Liver (tissue), 9 donors: ENCODE results near the gene ATXN1. TPM values are rescaled to one million over a fixed set of nuclear protein-coding genes. Genes with fewer than 3 reads are reported as not detected.

ENCODE experiments used
- DNase-seq: peaks from one replicate; pipeline ENCODE4 v3.0.0-alpha.2; 2017; ENCODE audit warnings: low spot score
- H3K27ac ChIP-seq, 2 donors: one replicate each; pipeline ENCODE4 v1.7.0; 2013; ENCODE audit warnings: inconsistent platforms in 2 of 2, low read length in 2 of 2, control low read depth in 1 of 2, low read depth in 1 of 2, mild to moderate bottlenecking in 1 of 2
- H3K27me3 ChIP-seq, 4 donors: one replicate each; pipeline versions ENCODE4 v1.6.1 to v1.7.0; 2013; ENCODE audit warnings: low read length in 3 of 4, inconsistent platforms in 1 of 4, mild to moderate bottlenecking in 1 of 4, moderate library complexity in 1 of 4; ENCODE audit not compliant: control insufficient read depth in 4 of 4, insufficient read depth in 4 of 4
- H3K36me3 ChIP-seq, 4 donors: one replicate each; pipeline versions ENCODE4 v1.6.1 to v1.7.0; 2013; ENCODE audit warnings: low read length in 3 of 4, mild to moderate bottlenecking in 3 of 4, low read depth in 1 of 4, moderate library complexity in 1 of 4; ENCODE audit not compliant: control insufficient read depth in 4 of 4, insufficient read depth in 3 of 4
- H3K4me1 ChIP-seq, 4 donors: one replicate each; pipeline versions ENCODE4 v1.6.1 to v1.7.0; 2013; ENCODE audit warnings: low read length in 3 of 4, mild to moderate bottlenecking in 3 of 4, moderate library complexity in 1 of 4; ENCODE audit not compliant: control insufficient read depth in 4 of 4, insufficient read depth in 4 of 4
- H3K4me3 ChIP-seq, 3 donors: one replicate each; pipeline versions ENCODE4 v1.6.1 to v1.7.0; 2013; ENCODE audit warnings: low read length in 3 of 3, control low read depth in 1 of 3, low read depth in 1 of 3, mild to moderate bottlenecking in 1 of 3
- H3K9ac ChIP-seq, 2 donors: one replicate each; pipeline ENCODE4 v1.7.0; 2013; ENCODE audit warnings: low read length in 2 of 2, mild to moderate bottlenecking in 2 of 2, moderate library complexity in 2 of 2, control low read depth in 1 of 2, low read depth in 1 of 2
- H3K9me3 ChIP-seq, 4 donors: one replicate each; pipeline versions ENCODE4 v1.6.1 to v1.7.0; 2013; ENCODE audit warnings: low read length in 3 of 4; ENCODE audit not compliant: control insufficient read depth in 4 of 4
- EGR1 ChIP-seq, 2 donors: IDR thresholded peaks; 2 replicates each; pipeline ENCODE4 v1.6.1; 2016 to 2018; ENCODE audit warnings: antibody characterized with exemption in 2 of 2, low read depth in 2 of 2
- FOXA1 ChIP-seq: IDR thresholded peaks from 2 replicates; pipeline ENCODE4 v1.6.1; 2016; ENCODE audit warnings: antibody characterized with exemption
- FOXA2 ChIP-seq: IDR thresholded peaks from 2 replicates; pipeline ENCODE4 v1.6.1; 2016; ENCODE audit warnings: antibody characterized with exemption
- GABPA ChIP-seq, 2 donors: IDR thresholded peaks in 1 of 2; conservative IDR thresholded peaks in 1 of 2; 2 replicates each; pipeline ENCODE4 v1.6.1; 2016; ENCODE audit warnings: antibody characterized with exemption in 2 of 2, mild to moderate bottlenecking in 1 of 2, moderate library complexity in 1 of 2
- HNF4A ChIP-seq, 2 donors: conservative IDR thresholded peaks; 2 replicates each; pipeline ENCODE4 v1.6.1; 2016; ENCODE audit warnings: antibody characterized with exemption in 2 of 2, mild to moderate bottlenecking in 2 of 2
- HNF4G ChIP-seq: IDR thresholded peaks from 2 replicates; pipeline ENCODE4 v1.6.1; 2016; ENCODE audit warnings: antibody characterized with exemption
- JUND ChIP-seq, 2 donors: IDR thresholded peaks; 2 replicates each; pipeline ENCODE4 v1.6.1; 2016; ENCODE audit warnings: antibody characterized with exemption in 2 of 2
- NR2F2 ChIP-seq: IDR thresholded peaks from 2 replicates; pipeline ENCODE4 v1.6.1; 2016; ENCODE audit warnings: antibody characterized with exemption
- RAD21 ChIP-seq, 2 donors: IDR thresholded peaks; 2 replicates each; pipeline ENCODE4 v1.6.1; 2016; ENCODE audit warnings: antibody characterized with exemption in 2 of 2, mild to moderate bottlenecking in 2 of 2
- RXRA ChIP-seq, 2 donors: IDR thresholded peaks; 2 replicates each; pipeline ENCODE4 v1.6.1; 2017 to 2018; ENCODE audit warnings: antibody characterized with exemption in 2 of 2, mild to moderate bottlenecking in 1 of 2
- SP1 ChIP-seq: IDR thresholded peaks from 2 replicates; pipeline ENCODE4 v1.6.1; 2018; ENCODE audit warnings: antibody characterized with exemption, mild to moderate bottlenecking
- TAF1 ChIP-seq: conservative IDR thresholded peaks from 2 replicates; pipeline ENCODE4 v1.6.1; 2016; ENCODE audit warnings: antibody characterized with exemption, mild to moderate bottlenecking
- YY1 ChIP-seq: IDR thresholded peaks from 2 replicates; pipeline ENCODE4 v1.6.1; 2016; ENCODE audit warnings: antibody characterized with exemption, mild to moderate bottlenecking
- WGBS: extraction: QIAGEN DNeasy Blood & Tissue Kit; methylation state at CpG from one replicate; pipeline ENCODE4 v1.1.7; 2013; 5-methylcytosine and 5-hydroxymethylcytosine counted together
- polyA plus RNA-seq, 2 donors: library from polyadenylated mRNA; stranded (reverse) in 1 of 2; unstranded in 1 of 2; fragments of 200-250 nt in 1 of 2; fragments of >200 nt in 1 of 2; fragmentation: Nextera tagmentation in 1 of 2; extraction: Ambion mirVana in 1 of 2; gene quantifications; one replicate each; pipeline versions ENCODE4 v1.2.1 to v1.2.3, GENCODE V29; 2013 to 2015
- total RNA-seq, 2 donors: library from RNA; depleted of rRNA; stranded (reverse); fragments of >200 nt; gene quantifications; one replicate each; pipeline ENCODE4 v1.2.3, GENCODE V29; 2014
- TF ChIP-seq, protein P1 (sequence below): IDR thresholded peaks from 2 replicates; pipeline ENCODE4 v1.6.1; 2016; ENCODE audit warnings: antibody characterized with exemption
- TF ChIP-seq, protein P2 (sequence below): IDR thresholded peaks from 2 replicates; pipeline ENCODE4 v1.6.1; 2016; ENCODE audit warnings: antibody characterized with exemption
- TF ChIP-seq, protein P3 (sequence below): IDR thresholded peaks from 2 replicates; pipeline ENCODE4 v1.6.1; 2016; ENCODE audit warnings: antibody characterized with exemption
- TF ChIP-seq, protein P4 (sequence below): fragments of 150-350 bp; IDR thresholded peaks from 2 replicates; pipeline ENCODE4 v1.5.1; 2017; ENCODE audit warnings: improper control_type of control experiment, low read depth, low read length; ENCODE audit not compliant: missing input control
- TF ChIP-seq, protein P5 (sequence below): IDR thresholded peaks from 2 replicates; pipeline ENCODE4 v1.6.1; 2016; ENCODE audit warnings: antibody characterized with exemption, mild to moderate bottlenecking
- donor health status: healthy.
- donor health status: healthy.
- donor health status: healthy.
- donor health status: healthy.
- donor health status: healthy.

ATXN1 gene
- total and polyA plus RNA-seq, 4 donors = 4.3 to 29.7 (median 8.2) TPM

DNA sequence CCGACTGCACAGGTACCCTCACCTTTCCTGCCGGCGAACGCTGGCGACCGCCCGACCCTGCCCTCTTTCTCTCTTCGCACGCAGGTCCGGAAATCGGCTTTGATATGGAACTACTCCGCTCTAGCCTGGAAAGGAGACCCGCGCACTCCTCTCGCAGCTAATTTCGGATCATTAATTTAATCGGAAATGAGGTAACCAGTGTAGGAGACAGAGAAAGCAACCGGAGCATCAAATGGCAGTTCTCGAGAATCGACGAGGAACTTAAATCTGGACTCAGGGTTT lies 949 bp upstream of the ATXN1 start:
- WGBS = under 1% methylated on average over 21 of the region's 21 CpGs
- Histone ChIP-seq H3K4me1 (peaks cover 0 to 34% (median 20%) of the 10 kb centered on the region in 4 donors), H3K36me3 (peaks cover 0 to 4% (median 0%) of the 10 kb centered on the region in 4 donors)

More for the DNA sequence above, 949 bp upstream of the ATXN1 start:
- Histone ChIP-seq H3K9me3 (no peaks in the 10 kb centered on the region), H3K27ac (peak overlapping the region; percentile 91 to 94), H3K27me3 (no peaks in the 10 kb centered on the region), H3K4me3 (peak overlapping the region; percentile 58 to 98 (median 83)), H3K9ac (peak overlapping the region; percentile 71 to 98)
- TF ChIP-seq HNF4G (no peak), JUND (IDR thresholded peaks at IDR 0.05) (no peak), YY1 (no peak), RAD21 (IDR thresholded peaks at IDR 0.05) (no peak), TAF1 (no peak), HNF4A (conservative IDR thresholded peaks at IDR 0.05) (no peak), SP1 (no peak), EGR1 (IDR thresholded peaks at IDR 0.05; ENCODE audit: low read depth in 2 of 2) (no peak), FOXA2 (no peak), GABPA (IDR thresholded peaks at IDR 0.05 in 1 of 2, conservative IDR thresholded peaks at IDR 0.05 in 1 of 2) (no peak), RXRA (IDR thresholded peaks at IDR 0.05) (no peak), NR2F2 (no peak), FOXA1 (no peak)
- TF ChIP-seq, protein P1, sequence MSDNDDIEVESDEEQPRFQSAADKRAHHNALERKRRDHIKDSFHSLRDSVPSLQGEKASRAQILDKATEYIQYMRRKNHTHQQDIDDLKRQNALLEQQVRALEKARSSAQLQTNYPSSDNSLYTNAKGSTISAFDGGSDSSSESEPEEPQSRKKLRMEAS = no peak
- TF ChIP-seq, protein P2, sequence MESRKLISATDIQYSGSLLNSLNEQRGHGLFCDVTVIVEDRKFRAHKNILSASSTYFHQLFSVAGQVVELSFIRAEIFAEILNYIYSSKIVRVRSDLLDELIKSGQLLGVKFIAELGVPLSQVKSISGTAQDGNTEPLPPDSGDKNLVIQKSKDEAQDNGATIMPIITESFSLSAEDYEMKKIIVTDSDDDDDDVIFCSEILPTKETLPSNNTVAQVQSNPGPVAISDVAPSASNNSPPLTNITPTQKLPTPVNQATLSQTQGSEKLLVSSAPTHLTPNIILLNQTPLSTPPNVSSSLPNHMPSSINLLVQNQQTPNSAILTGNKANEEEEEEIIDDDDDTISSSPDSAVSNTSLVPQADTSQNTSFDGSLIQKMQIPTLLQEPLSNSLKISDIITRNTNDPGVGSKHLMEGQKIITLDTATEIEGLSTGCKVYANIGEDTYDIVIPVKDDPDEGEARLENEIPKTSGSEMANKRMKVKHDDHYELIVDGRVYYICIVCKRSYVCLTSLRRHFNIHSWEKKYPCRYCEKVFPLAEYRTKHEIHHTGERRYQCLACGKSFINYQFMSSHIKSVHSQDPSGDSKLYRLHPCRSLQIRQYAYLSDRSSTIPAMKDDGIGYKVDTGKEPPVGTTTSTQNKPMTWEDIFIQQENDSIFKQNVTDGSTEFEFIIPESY = no peak
- TF ChIP-seq, protein P3, sequence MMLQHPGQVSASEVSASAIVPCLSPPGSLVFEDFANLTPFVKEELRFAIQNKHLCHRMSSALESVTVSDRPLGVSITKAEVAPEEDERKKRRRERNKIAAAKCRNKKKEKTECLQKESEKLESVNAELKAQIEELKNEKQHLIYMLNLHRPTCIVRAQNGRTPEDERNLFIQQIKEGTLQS = no peak
- TF ChIP-seq, protein P4, sequence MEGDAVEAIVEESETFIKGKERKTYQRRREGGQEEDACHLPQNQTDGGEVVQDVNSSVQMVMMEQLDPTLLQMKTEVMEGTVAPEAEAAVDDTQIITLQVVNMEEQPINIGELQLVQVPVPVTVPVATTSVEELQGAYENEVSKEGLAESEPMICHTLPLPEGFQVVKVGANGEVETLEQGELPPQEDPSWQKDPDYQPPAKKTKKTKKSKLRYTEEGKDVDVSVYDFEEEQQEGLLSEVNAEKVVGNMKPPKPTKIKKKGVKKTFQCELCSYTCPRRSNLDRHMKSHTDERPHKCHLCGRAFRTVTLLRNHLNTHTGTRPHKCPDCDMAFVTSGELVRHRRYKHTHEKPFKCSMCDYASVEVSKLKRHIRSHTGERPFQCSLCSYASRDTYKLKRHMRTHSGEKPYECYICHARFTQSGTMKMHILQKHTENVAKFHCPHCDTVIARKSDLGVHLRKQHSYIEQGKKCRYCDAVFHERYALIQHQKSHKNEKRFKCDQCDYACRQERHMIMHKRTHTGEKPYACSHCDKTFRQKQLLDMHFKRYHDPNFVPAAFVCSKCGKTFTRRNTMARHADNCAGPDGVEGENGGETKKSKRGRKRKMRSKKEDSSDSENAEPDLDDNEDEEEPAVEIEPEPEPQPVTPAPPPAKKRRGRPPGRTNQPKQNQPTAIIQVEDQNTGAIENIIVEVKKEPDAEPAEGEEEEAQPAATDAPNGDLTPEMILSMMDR = no peak
- TF ChIP-seq, protein P5, sequence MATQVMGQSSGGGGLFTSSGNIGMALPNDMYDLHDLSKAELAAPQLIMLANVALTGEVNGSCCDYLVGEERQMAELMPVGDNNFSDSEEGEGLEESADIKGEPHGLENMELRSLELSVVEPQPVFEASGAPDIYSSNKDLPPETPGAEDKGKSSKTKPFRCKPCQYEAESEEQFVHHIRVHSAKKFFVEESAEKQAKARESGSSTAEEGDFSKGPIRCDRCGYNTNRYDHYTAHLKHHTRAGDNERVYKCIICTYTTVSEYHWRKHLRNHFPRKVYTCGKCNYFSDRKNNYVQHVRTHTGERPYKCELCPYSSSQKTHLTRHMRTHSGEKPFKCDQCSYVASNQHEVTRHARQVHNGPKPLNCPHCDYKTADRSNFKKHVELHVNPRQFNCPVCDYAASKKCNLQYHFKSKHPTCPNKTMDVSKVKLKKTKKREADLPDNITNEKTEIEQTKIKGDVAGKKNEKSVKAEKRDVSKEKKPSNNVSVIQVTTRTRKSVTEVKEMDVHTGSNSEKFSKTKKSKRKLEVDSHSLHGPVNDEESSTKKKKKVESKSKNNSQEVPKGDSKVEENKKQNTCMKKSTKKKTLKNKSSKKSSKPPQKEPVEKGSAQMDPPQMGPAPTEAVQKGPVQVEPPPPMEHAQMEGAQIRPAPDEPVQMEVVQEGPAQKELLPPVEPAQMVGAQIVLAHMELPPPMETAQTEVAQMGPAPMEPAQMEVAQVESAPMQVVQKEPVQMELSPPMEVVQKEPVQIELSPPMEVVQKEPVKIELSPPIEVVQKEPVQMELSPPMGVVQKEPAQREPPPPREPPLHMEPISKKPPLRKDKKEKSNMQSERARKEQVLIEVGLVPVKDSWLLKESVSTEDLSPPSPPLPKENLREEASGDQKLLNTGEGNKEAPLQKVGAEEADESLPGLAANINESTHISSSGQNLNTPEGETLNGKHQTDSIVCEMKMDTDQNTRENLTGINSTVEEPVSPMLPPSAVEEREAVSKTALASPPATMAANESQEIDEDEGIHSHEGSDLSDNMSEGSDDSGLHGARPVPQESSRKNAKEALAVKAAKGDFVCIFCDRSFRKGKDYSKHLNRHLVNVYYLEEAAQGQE = no peak
- no peak for DNase-seq
